GM21360 (cell line): ENCODE results near the gene SLC8A2.
"Not testable (repeated sequence)": the region's sequence is repeated elsewhere in the genome, so short reads cannot be mapped to it uniquely, and the experiment has no call there.

Experiments
- ATAC-seq: cut with Tn5 transposase; IDR thresholded peaks from one replicate; pipeline ENCODE4 v1.9.1; 2021; ENCODE audit warnings: mild to moderate bottlenecking, moderate library complexity; ENCODE audit not compliant: unreplicated experiment

The SLC8A2 gene

GRCh38 chr19:47415953-47416642 is 55.6 kb downstream of the SLC8A2 start:
- ATAC-seq: no peak

- ATAC-seq: no peak
Observed at GRCh38 chr19:47414469-47414868, 57.2 kb downstream of the SLC8A2 start.

- ATAC-seq: no peak
Observed at GRCh38 chr19:47413941-47414340, 57.8 kb downstream of the SLC8A2 start.

GRCh38 chr19:47411696-47412095 is 60.0 kb downstream of the SLC8A2 start:
- not testable (repeated sequence) for ATAC-seq

GRCh38 chr19:47411101-47411500 is 60.6 kb downstream of the SLC8A2 start:
- ATAC-seq: no peak

GRCh38 chr19:47408156-47408938 is 63.3 kb downstream of the SLC8A2 start:
- no peak for ATAC-seq

GRCh38 chr19:47407417-47407774 is 64.3 kb downstream of the SLC8A2 start:
- ATAC-seq: no peak

GRCh38 chr19:47406711-47407416 is 64.8 kb downstream of the SLC8A2 start:
- ATAC-seq: no peak

GRCh38 chr19:47405854-47406417 is 65.8 kb downstream of the SLC8A2 start:
- ATAC-seq: no peak

- no peak for ATAC-seq
Observed at GRCh38 chr19:47405197-47405550, 66.5 kb downstream of the SLC8A2 start.

- no peak for ATAC-seq
Observed at GRCh38 chr19:47404334-47405196, 67.1 kb downstream of the SLC8A2 start.

- no peak for ATAC-seq
Observed at GRCh38 chr19:47402504-47402903, 69.2 kb downstream of the SLC8A2 start.

- ATAC-seq: no peak
Observed at GRCh38 chr19:47398707-47399597, 72.7 kb downstream of the SLC8A2 start.

- ATAC-seq: no peak
Observed at GRCh38 chr19:47391510-47392223, 80.0 kb downstream of the SLC8A2 start.

- ATAC-seq: no peak
Observed at GRCh38 chr19:47390533-47391488, 80.9 kb downstream of the SLC8A2 start.

- no peak for ATAC-seq
Observed at GRCh38 chr19:47389150-47389556, 82.5 kb downstream of the SLC8A2 start.

GRCh38 chr19:47388721-47389120 is 83.0 kb downstream of the SLC8A2 start:
- not testable (repeated sequence) for ATAC-seq

- not testable (repeated sequence) for ATAC-seq
Observed at GRCh38 chr19:47387623-47388022, 84.1 kb downstream of the SLC8A2 start.
